GM23338 (cell line): Measurements from ENCODE around the gene ZFYVE16. TPM values are rescaled to one million over a fixed set of nuclear protein-coding genes. Genes with fewer than 3 reads are reported as not detected.

Experiments used
- ATAC-seq: fragments of 200-7000 bp; cut with Tn5 transposase; 3 replicates; pipeline ENCODE4 v1.9.1; 2020
- DNase-seq: peaks from one replicate; pipeline ENCODE4 v3.0.0-alpha.2; 2015; ENCODE audit warnings: low spot score
- H2AFZ ChIP-seq: fragments of 200-600 bp; sonication (generic); 2 replicates; pipeline ENCODE4 v1.8.0; 2016; ENCODE audit warnings: antibody characterized with exemption, mild to moderate bottlenecking, moderate library complexity
- H3F3A ChIP-seq: fragments of 200-600 bp; sonication (generic); replicated peaks from 2 replicates; pipeline ENCODE4 v1.8.0; 2017; ENCODE audit warnings: antibody characterized with exemption, mixed run types, low read depth
- H3K27ac ChIP-seq: fragments of 200-600 bp; sonication (generic); 2 replicates; pipeline ENCODE4 v1.6.1; 2016; ENCODE audit warnings: low read depth
- H3K27me3 ChIP-seq: fragments of 200-600 bp; sonication (generic); 2 replicates; pipeline ENCODE4 v1.8.0; 2016; ENCODE audit warnings: mild to moderate bottlenecking, mixed run types, moderate library complexity; ENCODE audit not compliant: insufficient read depth
- H3K36me3 ChIP-seq: fragments of 200-600 bp; sonication (generic); 2 replicates; pipeline ENCODE4 v1.8.0; 2016; ENCODE audit warnings: mild to moderate bottlenecking; ENCODE audit not compliant: insufficient read depth
- H3K4me1 ChIP-seq: fragments of 200-600 bp; sonication (generic); 2 replicates; pipeline ENCODE4 v1.8.0; 2016; ENCODE audit warnings: mild to moderate bottlenecking, moderate library complexity; ENCODE audit not compliant: insufficient read depth
- H3K4me2 ChIP-seq: fragments of 200-600 bp; sonication (generic); 2 replicates; pipeline ENCODE4 v1.7.1; 2017; ENCODE audit warnings: mixed run types
- H3K4me3 ChIP-seq: fragments of 200-600 bp; sonication (generic); 2 replicates; pipeline ENCODE4 v1.6.1; 2016; ENCODE audit warnings: mixed run types
- H3K79me2 ChIP-seq: fragments of 200-600 bp; sonication (generic); replicated peaks from 2 replicates; pipeline ENCODE4 v1.8.0; 2017; ENCODE audit warnings: mild to moderate bottlenecking; ENCODE audit not compliant: insufficient read depth
- H3K9me2 ChIP-seq: fragments of 200-600 bp; sonication (generic); 2 replicates; pipeline ENCODE4 v1.8.0; 2017; ENCODE audit not compliant: insufficient read depth
- H4K20me1 ChIP-seq: fragments of 200-600 bp; sonication (generic); replicated peaks from 2 replicates; pipeline ENCODE4 v1.8.0; 2017; ENCODE audit warnings: mild to moderate bottlenecking; ENCODE audit not compliant: insufficient read depth
- H3K27ac Mint-ChIP-seq: 2 replicates; pipeline ENCODE4 v1.8.0; 2020; ENCODE audit warnings: inconsistent platforms, mild to moderate bottlenecking, moderate library complexity, mixed read lengths
- H3K27me3 Mint-ChIP-seq: 3 replicates; pipeline ENCODE4 v1.8.0; 2022; ENCODE audit warnings: low read depth, mild to moderate bottlenecking, moderate library complexity, mixed read lengths, inconsistent platforms; ENCODE audit not compliant: insufficient read depth, poor library complexity
- H3K36me3 Mint-ChIP-seq: 3 replicates; pipeline ENCODE4 v1.8.0; 2021; ENCODE audit warnings: low read depth, mild to moderate bottlenecking, inconsistent platforms, moderate library complexity, mixed read lengths
- H3K4me1 Mint-ChIP-seq: 3 replicates; pipeline ENCODE4 v1.8.0; 2020; ENCODE audit warnings: mild to moderate bottlenecking, inconsistent platforms, mixed read lengths
- H3K4me3 Mint-ChIP-seq: 3 replicates; pipeline ENCODE4 v1.8.0; 2021; ENCODE audit warnings: moderate library complexity, mild to moderate bottlenecking, inconsistent platforms, mixed read lengths
- H3K9me3 Mint-ChIP-seq: 3 replicates; pipeline ENCODE4 v1.8.0; 2020; ENCODE audit warnings: moderate library complexity, mild to moderate bottlenecking, inconsistent platforms, mixed read lengths
- CREB1 ChIP-seq: fragments of 250-450 bp; sonication (Bioruptor Pico); IDR thresholded peaks from 2 replicates; pipeline ENCODE4 v1.5.0; 2020; ENCODE audit warnings: low read depth, mild to moderate bottlenecking, moderate library complexity
- CTCF ChIP-seq, 2 experiments: fragments of 200-600 bp in 1 of 2; sonication (generic) in 1 of 2; conservative IDR thresholded peaks; 2 replicates each; pipeline versions ENCODE4 v1.5.1 to v1.6.1; 2016 to 2017; ENCODE audit warnings: antibody characterized with exemption in 2 of 2, low read depth in 2 of 2, mild to moderate bottlenecking in 2 of 2, moderate library complexity in 1 of 2
- EZH2 ChIP-seq: fragments of 200-600 bp; sonication (generic); IDR thresholded peaks from one replicate; pipeline ENCODE4 v1.8.0; 2017; ENCODE audit warnings: antibody characterized with exemption, mild to moderate bottlenecking, low read depth; ENCODE audit not compliant: unreplicated experiment
- EZH2phosphoT487 ChIP-seq: fragments of 200-600 bp; sonication (generic); IDR thresholded peaks from one replicate; pipeline ENCODE4 v1.8.1; 2018; ENCODE audit warnings: antibody characterized with exemption; ENCODE audit not compliant: unreplicated experiment
- JUNB ChIP-seq: IDR thresholded peaks from one replicate; pipeline ENCODE4 v1.6.1; 2016; ENCODE audit warnings: antibody characterized with exemption; ENCODE audit not compliant: unreplicated experiment
- NANOG ChIP-seq: IDR thresholded peaks from 2 replicates; pipeline ENCODE4 v1.6.1; 2016; ENCODE audit warnings: antibody characterized with exemption, borderline replicate concordance
- POLR2AphosphoS5 ChIP-seq: IDR thresholded peaks from 2 replicates; pipeline ENCODE4 v1.6.1; 2016; ENCODE audit warnings: antibody characterized with exemption, low read depth
- REST ChIP-seq: IDR thresholded peaks from one replicate; pipeline ENCODE4 v1.6.1; 2018; ENCODE audit warnings: antibody characterized with exemption; ENCODE audit not compliant: unreplicated experiment
- STAT1 ChIP-seq: IDR thresholded peaks from one replicate; pipeline ENCODE4 v1.6.1; 2016; ENCODE audit warnings: antibody characterized with exemption; ENCODE audit not compliant: unreplicated experiment
- ZNF114 ChIP-seq: fragments of 250-450 bp; sonication (Bioruptor Pico); IDR thresholded peaks from 2 replicates; pipeline ENCODE4 v1.5.0; 2020; ENCODE audit warnings: mild to moderate bottlenecking, moderate library complexity
- ZNF331 ChIP-seq: fragments of 250-450 bp; sonication (Bioruptor Pico); IDR thresholded peaks from 2 replicates; pipeline ENCODE4 v1.5.0; 2020; ENCODE audit warnings: low read depth, mild to moderate bottlenecking, moderate library complexity
- ZNF462 ChIP-seq: fragments of 250-450 bp; sonication (Bioruptor Pico); IDR thresholded peaks from 2 replicates; pipeline ENCODE4 v1.5.0; 2020; ENCODE audit warnings: mild to moderate bottlenecking, moderate library complexity
- polyA plus RNA-seq: library from polyadenylated mRNA; unstranded; fragments of >200 nt; fragmentation: Nextera tagmentation; extraction: Ambion mirVana; gene quantifications from 2 replicates; pipeline ENCODE4 v1.2.1, GENCODE V29; 2016
- total RNA-seq: library from RNA; depleted of rRNA; stranded (reverse); fragments of >200 nt; shearing (Covaris generic); gene quantifications from 2 replicates; pipeline ENCODE4 v1.2.3, GENCODE V29; 2014
- TF ChIP-seq, protein P1 (sequence below): IDR thresholded peaks from 2 replicates; pipeline ENCODE4 v1.6.1; 2016; ENCODE audit warnings: antibody characterized with exemption

Gene ZFYVE16
- total and polyA plus RNA-seq, 2 experiments from 2014 or later: 24.2 to 26.6 TPM

GRCh38 chr5:80509362-80509761, 101.5 kb downstream of the ZFYVE16 start:
- H4K20me1 ChIP-seq: no peaks in the 10 kb centered on the region
- no peak overlapping the region for H3K27ac ChIP-seq
- no peaks in the 10 kb centered on the region for H3K9me3 Mint-ChIP-seq

More at GRCh38 chr5:80509362-80509761, 101.5 kb downstream of the ZFYVE16 start:
- ATAC-seq (no peak), DNase-seq (no peak)
- TF ChIP-seq ZNF331 (CRISPR knock-in tag) (no peak), JUNB (no peak), REST (no peak), STAT1 (no peak), ZNF462 (no peak), EZH2 (no peak), CREB1 (CRISPR knock-in tag) (no peak), EZH2phosphoT487 (no peak), CTCF (conservative IDR thresholded peaks at IDR 0.05; ENCODE audit: low read depth in 2 of 2) (no peak), ZNF114 (CRISPR knock-in tag) (no peak), NANOG (no peak), POLR2AphosphoS5 (no peak)
- TF ChIP-seq, protein P1, sequence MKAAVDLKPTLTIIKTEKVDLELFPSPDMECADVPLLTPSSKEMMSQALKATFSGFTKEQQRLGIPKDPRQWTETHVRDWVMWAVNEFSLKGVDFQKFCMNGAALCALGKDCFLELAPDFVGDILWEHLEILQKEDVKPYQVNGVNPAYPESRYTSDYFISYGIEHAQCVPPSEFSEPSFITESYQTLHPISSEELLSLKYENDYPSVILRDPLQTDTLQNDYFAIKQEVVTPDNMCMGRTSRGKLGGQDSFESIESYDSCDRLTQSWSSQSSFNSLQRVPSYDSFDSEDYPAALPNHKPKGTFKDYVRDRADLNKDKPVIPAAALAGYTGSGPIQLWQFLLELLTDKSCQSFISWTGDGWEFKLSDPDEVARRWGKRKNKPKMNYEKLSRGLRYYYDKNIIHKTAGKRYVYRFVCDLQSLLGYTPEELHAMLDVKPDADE: no peak
- no peak overlapping the region for H3K27ac Mint-ChIP-seq
- no peak overlapping the region for H3K4me3 Mint-ChIP-seq
- Histone ChIP-seq H3F3A (no peaks in the 10 kb centered on the region), H3K4me3 (no peak overlapping the region), H3K4me1 (no peaks in the 10 kb centered on the region), H3K4me2 (no peak overlapping the region), H3K9me2 (no peaks in the 10 kb centered on the region), H3K79me2 (no peaks in the 10 kb centered on the region), H3K36me3 (no peaks in the 10 kb centered on the region), H3K27me3 (no peaks in the 10 kb centered on the region), H2AFZ (no peak overlapping the region)
- H3K27me3 Mint-ChIP-seq: peaks cover 2% of the 10 kb centered on the region
- no peaks in the 10 kb centered on the region for H3K4me1 Mint-ChIP-seq
- H3K36me3 Mint-ChIP-seq: no peaks in the 10 kb centered on the region
